Activated T-helper 1 cell treated with anti-CD3 and anti-CD28 coated beads, Interleukin-12 subunit alpha, Interleukin-12 subunit beta, Interleukin-2, Interleukin-4 antibody, amounts not matched to agents 30 ng/mL and 10 ng/mL and 1 ng/mL, durations not matched to agents 14 hours and 24 hours and 36 hours (primary cell): ENCODE measurements around the gene QPRT. TPM values are rescaled to one million over a fixed set of nuclear protein-coding genes. Genes with fewer than 3 reads are reported as not detected.

Experiments used
- total RNA-seq: library from RNA; stranded (reverse); gene quantifications from 2 replicates; pipeline ENCODE4 v1.2.3, GENCODE V29; 2022

The QPRT gene
- total RNA-seq, 1 donor from 2014 or later = 6.3 TPM

Other genes with a start within 250 kb of the QPRT start
- 20.8 and 22.0 TPM in 2 replicates for gene BOLA2, start 224.8 kb upstream of the QPRT start, total RNA-seq
- gene SLX1B, start 224.6 kb upstream of the QPRT start, total RNA-seq = 59.6 and 63.3 TPM in 2 replicates
- 2.7 and 2.9 TPM in 2 replicates for gene SULT1A4, start 219.3 kb upstream of the QPRT start, total RNA-seq
- 99.0 and 104 TPM in 2 replicates for gene NPIPB12, start 172.8 kb upstream of the QPRT start, total RNA-seq
- 191 and 196 TPM in 2 replicates for gene SPN, start 15.9 kb upstream of the QPRT start, total RNA-seq
- 21.3 and 24.6 TPM in 2 replicates for gene C16orf54, start 66.8 kb downstream of the QPRT start, total RNA-seq
- gene ZG16, start 99.1 kb downstream of the QPRT start, total RNA-seq = not detected in 2 replicates
- gene KIF22, start 111.6 kb downstream of the QPRT start, total RNA-seq = 134 and 140 TPM in 2 replicates
- 365 and 380 TPM in 2 replicates for gene MAZ, start 127.3 kb downstream of the QPRT start, total RNA-seq
- 1.0 and 1.3 TPM in 2 replicates for gene PRRT2, start 133.0 kb downstream of the QPRT start, total RNA-seq
- gene PAGR1, start 137.0 kb downstream of the QPRT start, total RNA-seq = 29.2 and 30.8 TPM in 2 replicates
- 117 and 124 TPM in 2 replicates for gene MVP, start 141.3 kb downstream of the QPRT start, total RNA-seq
- 83.7 and 85.5 TPM in 2 replicates for gene CDIPT, start 184.0 kb downstream of the QPRT start, total RNA-seq
- 0.16 and 0.32 TPM in 2 replicates for gene SEZ6L2, start 220.4 kb downstream of the QPRT start, total RNA-seq
- 4.2 and 4.7 TPM in 2 replicates for gene ASPHD1, start 221.3 kb downstream of the QPRT start, total RNA-seq
- 53.7 and 58.2 TPM in 2 replicates for gene KCTD13, start 247.0 kb downstream of the QPRT start, total RNA-seq